Activated T-helper 1 cell treated with anti-CD3 and anti-CD28 coated beads, Interleukin-12 subunit alpha, Interleukin-12 subunit beta, Interleukin-2, Interleukin-4 antibody, amounts not matched to agents 30 ng/mL and 10 ng/mL and 1 ng/mL, durations not matched to agents 14 hours and 24 hours and 36 hours (primary cell): ENCODE results near the gene TRIM34. TPM values are rescaled to one million over a fixed set of nuclear protein-coding genes. Genes with fewer than 3 reads are reported as not detected.
"Not testable (repeated sequence)": the region's sequence is repeated elsewhere in the genome, so short reads cannot be mapped to it uniquely, and the experiment has no call there.

Experiments used
- DNase-seq: peaks from one replicate; pipeline ENCODE4 v3.0.0; 2021; ENCODE audit warnings: low spot score
- H3K27ac Mint-ChIP-seq: one replicate; pipeline ENCODE4 v1.8.0; 2021; ENCODE audit warnings: mild to moderate bottlenecking, mixed read lengths
- H3K27me3 Mint-ChIP-seq: one replicate; pipeline ENCODE4 v1.8.0; 2022; ENCODE audit warnings: mild to moderate bottlenecking, moderate library complexity, mixed read lengths; ENCODE audit not compliant: insufficient read depth
- H3K36me3 Mint-ChIP-seq: one replicate; pipeline ENCODE4 v1.8.0; 2021; ENCODE audit warnings: low read depth, mixed read lengths
- H3K4me1 Mint-ChIP-seq: one replicate; pipeline ENCODE4 v1.8.0; 2021; ENCODE audit warnings: low read depth, mixed read lengths
- H3K4me3 Mint-ChIP-seq: one replicate; pipeline ENCODE4 v1.8.0; 2021; ENCODE audit warnings: mild to moderate bottlenecking, moderate library complexity, mixed read lengths
- H3K9me3 Mint-ChIP-seq: one replicate; pipeline ENCODE4 v1.8.0; 2021; ENCODE audit warnings: mixed read lengths
- intact Hi-C: fragments of 100-400 bp; cut with micrococcal nuclease; formaldehyde crosslinking; loops from one replicate; pipeline ENCODE4 v1.15.1; 2024
- total RNA-seq: library from RNA; stranded (reverse); gene quantifications from 2 replicates; pipeline ENCODE4 v1.2.3, GENCODE V29; 2022

Gene TRIM34
- total RNA-seq, 1 donor from 2014 or later: 4.6 TPM

DNA sequence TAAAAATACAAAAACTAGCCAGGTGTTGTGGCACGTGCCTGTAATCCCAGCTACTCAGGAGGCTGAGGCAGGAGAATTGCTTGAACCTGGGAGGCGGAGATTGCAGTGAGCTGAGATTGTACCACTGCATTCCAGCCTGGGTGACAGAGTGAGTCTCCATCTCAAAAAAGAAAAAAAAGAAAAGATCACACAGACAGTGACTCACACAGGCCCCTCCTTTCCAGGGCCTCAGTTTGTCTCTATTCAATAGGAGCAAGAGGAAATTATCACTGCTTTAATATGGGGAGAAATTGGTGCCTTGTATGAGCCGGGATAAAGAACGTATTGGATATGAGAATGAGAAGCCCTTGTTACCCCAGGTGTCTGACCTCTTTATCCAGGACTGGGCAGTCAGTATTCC lies 22.0 kb upstream of the TRIM34 start:
- H3K36me3 Mint-ChIP-seq, H3K27me3 Mint-ChIP-seq, H3K27ac Mint-ChIP-seq, DNase-seq, intact Hi-C loops, H3K9me3 Mint-ChIP-seq, H3K4me3 Mint-ChIP-seq, H3K4me1 Mint-ChIP-seq: not testable (repeated sequence)

DNA sequence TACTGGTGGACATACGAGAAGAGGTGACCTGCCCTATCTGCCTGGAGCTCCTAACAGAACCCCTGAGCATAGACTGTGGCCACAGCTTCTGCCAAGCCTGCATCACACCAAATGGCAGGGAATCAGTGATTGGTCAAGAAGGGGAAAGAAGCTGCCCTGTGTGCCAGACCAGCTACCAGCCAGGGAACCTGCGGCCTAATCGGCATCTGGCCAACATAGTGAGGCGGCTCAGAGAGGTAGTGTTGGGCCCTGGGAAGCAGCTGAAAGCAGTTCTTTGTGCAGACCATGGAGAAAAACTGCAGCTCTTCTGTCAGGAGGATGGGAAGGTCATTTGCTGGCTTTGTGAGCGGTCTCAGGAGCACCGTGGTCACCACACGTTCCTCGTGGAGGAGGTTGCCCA lies 21.5 kb upstream of the TRIM34 start:
- Mint-ChIP-seq H3K27ac (no peak overlapping the region), H3K27me3 (peaks cover 1% of the 10 kb centered on the region), H3K4me1 (no peaks in the 10 kb centered on the region), H3K36me3 (no peaks in the 10 kb centered on the region), H3K4me3 (no peak overlapping the region), H3K9me3 (no peaks in the 10 kb centered on the region)
- intact Hi-C loops: no loop called here
- DNase-seq: no peak

DNA sequence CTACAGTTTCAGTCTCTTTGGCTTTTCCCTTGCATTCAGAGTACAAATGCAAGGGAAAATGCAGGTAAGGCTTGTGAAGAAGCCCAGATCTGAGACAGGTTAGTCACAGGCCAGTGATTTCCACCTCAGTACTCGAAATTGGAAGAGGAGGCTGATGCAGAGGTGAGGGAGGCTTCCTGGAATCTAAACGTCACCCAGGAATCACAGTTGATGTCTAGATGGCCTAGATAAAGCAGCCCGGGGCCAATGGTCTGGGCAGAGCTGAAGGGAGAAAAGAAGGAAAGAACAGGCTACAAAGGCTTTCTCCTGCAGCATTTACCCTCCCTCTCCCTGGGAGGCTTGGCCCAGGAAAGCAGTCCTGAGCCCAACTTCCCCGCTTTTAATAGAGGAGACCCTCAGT lies 19.9 kb upstream of the TRIM34 start:
- Mint-ChIP-seq H3K9me3 (no peaks in the 10 kb centered on the region), H3K36me3 (no peaks in the 10 kb centered on the region)
- intact Hi-C loops: no loop called here

DNA sequence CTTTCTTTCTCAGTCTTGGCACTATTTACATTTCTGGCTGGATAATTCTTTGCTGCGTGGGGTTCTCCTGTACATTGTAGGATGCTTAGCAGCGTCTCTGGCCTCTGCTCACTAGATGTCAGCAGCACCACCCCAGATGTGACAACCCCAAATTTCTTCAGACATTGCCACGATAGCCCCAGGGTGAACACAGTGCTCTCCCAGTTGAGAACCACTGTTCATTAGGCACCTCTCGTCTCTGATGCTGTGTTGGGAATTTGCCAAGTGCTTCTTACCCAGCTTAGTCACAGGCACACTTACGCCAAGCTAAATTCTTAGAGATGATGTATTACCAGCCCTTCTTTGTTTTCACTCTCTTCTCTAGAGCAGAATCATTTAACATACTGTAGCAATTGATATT lies 19.0 kb upstream of the TRIM34 start:
- intact Hi-C loops: no loop called here
- Mint-ChIP-seq H3K4me3 (no peak overlapping the region), H3K4me1 (peaks cover 8% of the 10 kb centered on the region), H3K36me3 (no peaks in the 10 kb centered on the region), H3K9me3 (no peaks in the 10 kb centered on the region), H3K27me3 (peaks cover 1% of the 10 kb centered on the region), H3K27ac (no peak overlapping the region)
- no peak for DNase-seq

More for the DNA sequence above, 19.9 kb upstream of the TRIM34 start:
- Mint-ChIP-seq H3K4me1 (no peaks in the 10 kb centered on the region), H3K4me3 (no peak overlapping the region), H3K27ac (no peak overlapping the region), H3K27me3 (peaks cover 1% of the 10 kb centered on the region)
- no peak for DNase-seq

DNA sequence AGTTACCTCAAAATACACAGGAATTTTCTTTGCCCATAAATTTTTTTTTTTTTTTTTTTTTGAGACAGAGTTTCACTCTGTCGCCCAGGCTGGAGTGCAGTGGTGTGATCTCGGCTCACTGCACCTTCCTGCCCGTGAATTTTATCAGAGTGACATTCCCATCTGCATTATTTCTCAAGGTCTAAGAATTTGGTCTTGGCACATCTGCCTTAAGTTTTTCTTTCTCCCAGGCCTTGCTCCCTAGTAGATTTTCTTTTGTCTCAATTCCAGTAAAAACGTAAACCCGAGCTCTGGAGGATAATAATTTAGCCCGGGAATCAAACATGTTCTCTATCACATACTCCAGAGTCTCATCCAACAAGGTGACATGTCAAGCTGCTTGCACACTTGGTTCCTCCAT lies 16.0 kb upstream of the TRIM34 start:
- no peak for DNase-seq
- intact Hi-C loops: no loop called here
- H3K36me3 Mint-ChIP-seq: no peaks in the 10 kb centered on the region
- no peak overlapping the region for H3K27ac Mint-ChIP-seq
- no peaks in the 10 kb centered on the region for H3K9me3 Mint-ChIP-seq
- H3K4me1 Mint-ChIP-seq: peaks cover 10% of the 10 kb centered on the region
- H3K27me3 Mint-ChIP-seq: peaks cover 6% of the 10 kb centered on the region
- H3K4me3 Mint-ChIP-seq: no peak overlapping the region

DNA sequence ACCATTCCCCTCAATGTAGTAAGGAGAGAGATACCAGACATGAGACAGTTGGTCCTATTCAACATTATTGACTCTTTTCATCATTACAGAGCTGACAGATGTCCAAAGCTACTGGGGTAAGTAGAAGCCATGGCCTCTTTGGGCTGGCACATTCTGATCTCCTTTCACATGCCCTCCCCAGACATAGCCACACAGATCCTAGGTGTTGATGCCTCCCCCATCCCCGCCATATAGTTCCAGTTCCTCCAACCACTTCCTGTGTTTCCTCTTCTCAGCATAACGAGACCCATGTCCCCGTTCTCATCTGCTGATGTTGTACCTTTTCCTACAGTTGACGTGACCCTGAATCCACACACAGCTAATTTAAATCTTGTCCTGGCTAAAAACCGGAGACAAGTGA lies 14.4 kb upstream of the TRIM34 start:
- peaks cover 8% of the 10 kb centered on the region for H3K27me3 Mint-ChIP-seq
- DNase-seq: no peak
- H3K9me3 Mint-ChIP-seq: no peaks in the 10 kb centered on the region
- no peak overlapping the region for H3K27ac Mint-ChIP-seq
- H3K4me1 Mint-ChIP-seq: peaks cover 10% of the 10 kb centered on the region
- H3K4me3 Mint-ChIP-seq: no peak overlapping the region
- intact Hi-C loops: no loop called here
- no peaks in the 10 kb centered on the region for H3K36me3 Mint-ChIP-seq

DNA sequence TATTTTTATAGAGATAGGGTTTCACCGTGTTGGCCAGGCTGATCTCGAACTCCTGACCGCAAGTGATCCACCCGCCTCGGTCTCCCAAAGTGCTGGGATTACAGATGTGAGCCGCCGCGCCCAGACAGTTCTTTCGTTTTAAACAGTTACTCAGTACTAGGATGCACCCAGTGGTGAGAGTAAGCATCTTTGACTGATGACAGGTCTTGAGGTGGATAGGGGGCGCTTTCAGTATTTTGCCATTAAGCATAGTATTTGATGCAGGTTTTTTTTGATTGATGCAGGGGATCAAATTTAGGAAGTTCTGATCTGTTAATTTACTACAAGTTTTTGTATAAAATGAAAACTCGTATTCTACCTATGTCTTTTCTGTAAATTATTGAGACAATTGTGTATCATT lies 13.2 kb upstream of the TRIM34 start:
- no peak for DNase-seq
- intact Hi-C loops: no loop called here
- no peaks in the 10 kb centered on the region for H3K36me3 Mint-ChIP-seq
- H3K27ac Mint-ChIP-seq: no peak overlapping the region
- H3K4me3 Mint-ChIP-seq: no peak overlapping the region
- H3K9me3 Mint-ChIP-seq: no peaks in the 10 kb centered on the region
- H3K4me1 Mint-ChIP-seq: peaks cover 10% of the 10 kb centered on the region
- peaks cover 8% of the 10 kb centered on the region for H3K27me3 Mint-ChIP-seq

DNA sequence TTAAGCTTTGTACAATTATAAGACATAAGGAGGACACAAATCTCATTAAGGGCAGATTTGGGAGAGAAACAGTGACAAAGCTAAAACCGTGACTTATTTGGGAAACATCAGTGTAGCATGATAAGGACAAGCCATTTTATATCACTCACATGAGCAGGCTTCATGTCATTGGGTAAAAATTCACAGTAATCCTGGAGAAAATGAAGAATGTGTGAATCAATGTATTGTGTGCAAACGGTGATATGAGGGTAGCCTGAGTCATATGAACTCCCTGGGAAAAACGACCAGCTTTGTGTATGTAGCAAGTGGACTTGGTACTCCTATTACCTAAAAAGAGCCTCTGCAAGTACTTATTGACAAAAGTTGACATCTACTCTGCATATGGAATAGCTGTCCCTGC lies 6.0 kb upstream of the TRIM34 start:
- no peaks in the 10 kb centered on the region for H3K9me3 Mint-ChIP-seq
- H3K27ac Mint-ChIP-seq: no peak overlapping the region
- H3K27me3 Mint-ChIP-seq: peaks cover 4% of the 10 kb centered on the region
- intact Hi-C loops: no loop called here
- no peak for DNase-seq
- H3K4me1 Mint-ChIP-seq: peaks cover 6% of the 10 kb centered on the region
- no peak overlapping the region for H3K4me3 Mint-ChIP-seq
- H3K36me3 Mint-ChIP-seq: peaks cover 1% of the 10 kb centered on the region

DNA sequence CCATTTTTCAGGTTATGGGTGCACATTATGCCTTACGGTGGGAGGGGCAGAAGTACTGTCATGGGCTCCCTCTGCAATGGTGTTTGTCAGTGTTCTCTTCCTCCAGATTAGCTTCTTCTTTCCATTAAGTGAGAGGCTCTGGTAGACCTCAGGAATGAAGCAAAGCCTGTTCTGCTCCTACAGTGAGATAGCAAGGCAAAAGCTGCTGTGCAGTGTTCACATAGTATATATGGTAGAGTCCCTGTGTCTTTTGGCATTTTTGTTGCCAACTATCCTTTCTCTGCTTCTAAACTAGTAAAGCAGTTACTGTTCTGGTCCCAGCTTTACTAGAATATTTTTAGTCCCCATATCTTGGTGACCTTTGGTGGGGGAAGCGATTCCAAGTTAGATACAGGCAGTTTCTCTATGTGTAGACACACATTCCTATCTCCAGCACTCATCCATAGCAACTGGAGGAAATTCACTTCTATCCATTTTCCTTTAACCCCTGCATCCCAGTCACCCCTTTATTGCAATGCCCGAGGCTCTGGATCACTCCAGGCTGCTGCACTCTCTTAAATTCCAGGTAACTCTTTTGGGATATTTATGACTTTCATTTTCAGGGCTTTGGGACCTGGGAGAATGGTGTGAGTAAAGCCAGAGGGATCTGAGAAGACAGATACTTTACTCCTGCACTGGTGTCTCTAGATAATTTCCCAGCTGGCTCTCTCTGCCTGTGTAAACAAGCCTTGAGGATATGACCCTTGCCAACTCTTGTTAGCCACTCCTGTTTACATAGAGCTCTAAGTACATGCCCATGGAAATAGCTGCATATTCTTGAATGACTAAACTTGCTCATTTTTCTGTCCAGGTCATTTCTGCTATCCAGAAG lies 3.9 kb upstream of the TRIM34 start:
- Mint-ChIP-seq H3K36me3 (peaks cover 1% of the 10 kb centered on the region), H3K4me3 (no peak overlapping the region), H3K4me1 (peaks cover 24% of the 10 kb centered on the region), H3K27me3 (no peaks in the 10 kb centered on the region), H3K27ac (no peak overlapping the region), H3K9me3 (no peaks in the 10 kb centered on the region)
- DNase-seq: no peak
- intact Hi-C loops: no loop called here

DNA sequence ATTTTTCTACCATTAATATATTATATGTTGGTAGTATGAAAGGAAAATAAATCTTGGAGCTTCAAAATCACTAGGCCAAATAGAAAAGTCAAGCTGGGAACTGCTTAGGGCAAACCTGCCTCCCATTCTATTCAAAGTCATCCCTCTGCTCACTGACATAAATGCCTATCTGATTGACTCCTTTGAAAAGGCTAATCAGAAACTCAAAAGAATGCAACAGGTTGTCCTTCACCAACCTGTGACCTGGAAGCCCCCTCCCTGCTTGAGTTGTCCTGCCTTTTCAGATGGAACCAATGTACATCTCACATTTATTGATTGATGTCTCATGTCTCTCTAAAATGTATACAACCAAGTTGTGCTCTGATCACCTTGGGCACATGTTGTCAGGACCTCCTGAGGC lies 3.2 kb upstream of the TRIM34 start:
- intact Hi-C loops: no loop called here
- Mint-ChIP-seq H3K4me1 (peaks cover 31% of the 10 kb centered on the region), H3K27me3 (no peaks in the 10 kb centered on the region), H3K9me3 (no peaks in the 10 kb centered on the region), H3K4me3 (no peak overlapping the region), H3K36me3 (peaks cover 1% of the 10 kb centered on the region), H3K27ac (no peak overlapping the region)
- no peak for DNase-seq

DNA sequence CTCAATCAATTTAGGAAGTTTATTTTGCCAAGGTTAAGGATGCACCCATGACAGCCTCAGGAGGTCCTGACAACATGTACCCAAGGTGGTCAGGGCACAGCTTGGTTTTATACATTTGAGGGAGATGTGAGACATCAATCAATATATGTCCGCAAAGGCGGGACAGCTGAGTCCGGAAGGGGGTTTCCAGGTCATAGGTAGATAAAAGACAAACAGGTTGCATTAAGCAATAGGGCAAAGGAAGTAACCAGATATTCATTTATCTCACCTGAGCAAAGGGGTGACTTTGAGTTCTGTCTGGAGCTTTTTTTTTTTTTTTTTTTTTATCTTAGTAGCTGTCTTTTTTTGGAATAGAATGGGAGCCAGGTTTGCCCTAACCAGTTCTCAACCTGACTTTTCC lies 2.0 kb upstream of the TRIM34 start:
- Mint-ChIP-seq H3K4me1 (peaks cover 43% of the 10 kb centered on the region), H3K4me3 (peak overlapping the region; percentile 54), H3K27me3 (no peaks in the 10 kb centered on the region), H3K27ac (no peak overlapping the region), H3K9me3 (no peaks in the 10 kb centered on the region), H3K36me3 (peaks cover 10% of the 10 kb centered on the region)
- intact Hi-C loops: no loop called here
- DNase-seq: no peak

DNA sequence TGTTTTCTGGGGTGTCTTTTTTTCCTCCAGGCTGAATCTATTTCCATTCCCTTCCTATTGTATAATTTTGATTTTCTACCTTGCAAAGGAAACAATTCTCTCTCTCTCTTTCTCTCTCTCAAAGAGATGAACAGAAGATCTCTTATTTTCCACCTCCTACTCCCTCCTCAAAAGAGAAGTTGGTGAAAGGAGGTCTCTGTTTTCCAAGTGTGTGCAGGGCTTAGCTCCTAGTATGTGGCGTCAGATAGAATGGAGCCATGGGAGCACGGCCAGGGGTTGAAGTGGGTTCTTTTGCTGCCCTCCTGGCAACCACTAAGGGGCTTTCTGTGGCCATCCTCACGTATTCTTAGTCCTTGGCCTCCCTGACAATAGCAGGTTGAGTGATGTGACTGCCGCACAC lies 480 bp downstream of the TRIM34 start:
- Mint-ChIP-seq H3K36me3 (peaks cover 13% of the 10 kb centered on the region), H3K27ac (peak overlapping the region; percentile 62), H3K27me3 (no peaks in the 10 kb centered on the region), H3K9me3 (peaks cover 9% of the 10 kb centered on the region), H3K4me3 (peak overlapping the region; percentile 91), H3K4me1 (peaks cover 50% of the 10 kb centered on the region)
- intact Hi-C loops: loop anchor here (1.0 to 2.0 kb wide), 2 partner anchors 9 to 18 kb away; no protein-coding TSS in a partner anchor
- DNase-seq: no peak

DNA sequence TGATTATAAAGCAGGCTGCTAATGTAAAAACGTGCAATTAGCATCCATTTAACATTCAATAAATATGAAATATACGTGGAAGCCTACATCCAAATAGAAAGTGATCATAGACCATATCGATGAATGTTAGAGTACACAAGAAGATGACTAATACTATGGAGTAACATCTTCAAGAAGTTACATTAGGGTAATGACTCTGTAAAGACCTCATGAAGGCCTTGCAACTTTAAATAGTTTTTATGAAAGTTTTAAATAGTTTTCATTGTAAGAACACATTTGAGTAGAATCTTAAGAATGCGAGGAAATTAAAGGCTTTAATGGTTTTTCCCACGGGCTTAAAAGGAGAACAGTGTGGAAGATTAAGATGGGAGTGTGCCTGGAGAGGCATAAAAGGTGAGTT lies 1.4 kb downstream of the TRIM34 start:
- Mint-ChIP-seq H3K4me1 (peaks cover 59% of the 10 kb centered on the region), H3K27ac (peak overlapping the region; percentile 62), H3K4me3 (peak overlapping the region; percentile 91), H3K36me3 (peaks cover 13% of the 10 kb centered on the region), H3K9me3 (peaks cover 16% of the 10 kb centered on the region), H3K27me3 (no peaks in the 10 kb centered on the region)
- intact Hi-C loops: no loop called here
- DNase-seq: no peak

DNA sequence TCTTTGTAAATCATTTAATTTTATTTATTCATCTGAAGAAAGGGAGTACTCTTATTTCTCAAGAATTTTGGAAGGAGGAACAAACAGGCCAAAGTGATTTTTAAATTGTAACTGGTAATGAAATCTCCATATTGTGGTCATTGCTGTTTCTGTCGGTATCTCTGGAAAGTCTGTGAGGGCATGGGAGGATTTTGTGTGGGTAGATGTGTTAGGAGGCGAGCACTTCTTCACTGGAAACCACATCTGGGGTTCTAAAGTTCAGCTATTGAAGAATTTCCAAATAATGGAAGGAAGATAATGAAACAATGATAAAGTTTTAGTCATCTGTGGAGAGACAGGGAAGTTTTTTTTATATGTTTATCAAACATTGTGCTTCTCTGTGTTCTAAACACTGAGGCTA lies 6.6 kb downstream of the TRIM34 start:
- no peak overlapping the region for H3K4me3 Mint-ChIP-seq
- no peaks in the 10 kb centered on the region for H3K27me3 Mint-ChIP-seq
- peak overlapping the region; percentile 45 for H3K27ac Mint-ChIP-seq
- intact Hi-C loops: no loop called here
- peaks cover 16% of the 10 kb centered on the region for H3K9me3 Mint-ChIP-seq
- DNase-seq: no peak
- H3K36me3 Mint-ChIP-seq: peaks cover 34% of the 10 kb centered on the region
- H3K4me1 Mint-ChIP-seq: peaks cover 44% of the 10 kb centered on the region
